Globus pallidus (tissue), 1 donor: ENCODE measurements around the gene ATXN1.

ENCODE experiments used
- DNase-seq: peaks from one replicate; pipeline ENCODE4 v3.0.0-alpha.2; 2015; ENCODE audit warnings: low spot score

Gene ATXN1

GRCh38 chr6:16496991-16497801 lies 264.1 kb downstream of the ATXN1 start:
- no peak for DNase-seq

- no peak for DNase-seq
These were observed 265.1 kb downstream of the ATXN1 start for GRCh38 chr6:16496210-16496609.

- no peak for DNase-seq
These were observed 266.5 kb downstream of the ATXN1 start for GRCh38 chr6:16494793-16495192.

GRCh38 chr6:16493802-16494201 lies 267.5 kb downstream of the ATXN1 start:
- DNase-seq = no peak

- no peak for DNase-seq
These were observed 268.1 kb downstream of the ATXN1 start for GRCh38 chr6:16493112-16493511.

- DNase-seq = no peak
These were observed 269.5 kb downstream of the ATXN1 start for GRCh38 chr6:16491666-16492313.

- DNase-seq = no peak
These were observed 270.6 kb downstream of the ATXN1 start for GRCh38 chr6:16490616-16491015.

GRCh38 chr6:16488813-16489212 lies 272.4 kb downstream of the ATXN1 start:
- DNase-seq = no peak

GRCh38 chr6:16487996-16488674 lies 273.1 kb downstream of the ATXN1 start:
- no peak for DNase-seq

GRCh38 chr6:16486661-16487060 lies 274.6 kb downstream of the ATXN1 start:
- DNase-seq = no peak

GRCh38 chr6:16483315-16483875 lies 277.9 kb downstream of the ATXN1 start:
- no peak for DNase-seq

GRCh38 chr6:16482702-16483314 lies 278.5 kb downstream of the ATXN1 start:
- DNase-seq = no peak

- no peak for DNase-seq
These were observed 279.4 kb downstream of the ATXN1 start for GRCh38 chr6:16481697-16482399.

- DNase-seq = no peak
These were observed 280.3 kb downstream of the ATXN1 start for GRCh38 chr6:16480763-16481560.

- no peak for DNase-seq
These were observed 283.7 kb downstream of the ATXN1 start for GRCh38 chr6:16477367-16478149.

- DNase-seq = no peak
These were observed 284.4 kb downstream of the ATXN1 start for GRCh38 chr6:16476861-16477260.

- no peak for DNase-seq
These were observed 285.8 kb downstream of the ATXN1 start for GRCh38 chr6:16475494-16475781.

GRCh38 chr6:16474772-16475493 lies 286.3 kb downstream of the ATXN1 start:
- DNase-seq = no peak
